SK-N-SH (cell line): ENCODE results near the gene RAMP3.
"Not testable (repeated sequence)": the region's sequence is repeated elsewhere in the genome, so short reads cannot be mapped to it uniquely, and the experiment has no call there.

ENCODE experiments used
- CTCF ChIP-seq: fragments of 200-600 bp; sonication (generic); IDR thresholded peaks from 2 replicates; pipeline ENCODE4 v1.6.1; 2017; ENCODE audit warnings: antibody characterized with exemption, mild to moderate bottlenecking, moderate library complexity
- TAF1 ChIP-seq: IDR thresholded peaks from 2 replicates; pipeline ENCODE4 v1.6.1; 2012; ENCODE audit warnings: low read depth, mild to moderate bottlenecking, low read length, moderate library complexity, borderline replicate concordance
- TCF12 ChIP-seq: IDR thresholded peaks from 2 replicates; pipeline ENCODE4 v1.4.0; 2012

- not testable (repeated sequence) for TF ChIP-seq TAF1, TCF12, CTCF
Observed at GRCh38 chr7:45206266-45206665, 48.7 kb downstream of the RAMP3 start.
